LNCaP clone FGC (cell line): ENCODE data around the gene SLC5A10.
"Not testable (repeated sequence)": the region's sequence is repeated elsewhere in the genome, so short reads cannot be mapped to it uniquely, and the experiment has no call there.

Experiments used
- DNase-seq: peaks from one replicate; pipeline ENCODE4 v3.0.0-alpha.2; 2011; ENCODE audit warnings: low read depth
- H3K4me3 ChIP-seq: 2 replicates; pipeline ENCODE4 v1.5.1; 2011; ENCODE audit warnings: mild to moderate bottlenecking, low read depth, low read length, control low read depth

The SLC5A10 gene

DNA sequence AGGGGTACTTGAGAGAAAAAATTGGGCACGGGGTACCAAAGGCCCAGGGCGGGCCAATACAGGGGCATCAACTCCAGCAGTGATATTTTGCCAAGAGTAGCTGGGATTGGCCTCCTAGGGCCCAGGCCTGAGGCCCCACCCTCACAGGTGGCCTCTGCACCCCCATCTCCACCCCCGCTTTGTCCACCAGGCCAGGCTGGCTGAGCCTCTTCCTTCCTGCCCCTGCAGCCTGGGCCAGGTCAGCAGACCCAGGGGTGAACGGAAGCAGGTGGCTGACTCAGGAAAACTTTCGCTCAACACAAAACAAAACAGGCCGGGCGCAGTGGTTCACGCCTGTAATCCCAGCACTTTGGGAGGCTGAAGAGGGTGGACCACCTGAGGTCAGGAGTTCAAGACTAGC lies 91.1 kb downstream of the SLC5A10 start:
- DNase-seq, H3K4me3 ChIP-seq: not testable (repeated sequence)

DNA sequence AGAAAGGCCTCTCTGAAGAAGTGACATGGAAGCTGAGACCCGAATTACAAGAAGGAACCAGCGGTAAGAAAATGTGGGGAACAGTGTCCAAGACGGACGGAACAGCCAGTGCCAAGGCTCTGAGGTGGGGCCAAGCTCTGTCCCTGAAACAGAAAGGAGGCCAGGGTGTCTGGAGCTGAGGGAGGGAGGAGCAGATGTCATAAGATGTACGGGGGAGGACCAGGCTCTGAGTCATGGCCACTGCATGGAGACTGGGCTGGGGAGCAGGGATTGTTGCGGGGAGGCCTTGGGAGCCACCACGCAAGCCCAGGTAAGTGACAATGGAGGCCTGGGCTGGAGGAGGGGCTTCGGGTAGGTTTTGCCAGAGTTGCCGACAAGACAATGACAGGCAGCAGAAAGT lies 92.7 kb downstream of the SLC5A10 start:
- DNase-seq, H3K4me3 ChIP-seq: not testable (repeated sequence)

DNA sequence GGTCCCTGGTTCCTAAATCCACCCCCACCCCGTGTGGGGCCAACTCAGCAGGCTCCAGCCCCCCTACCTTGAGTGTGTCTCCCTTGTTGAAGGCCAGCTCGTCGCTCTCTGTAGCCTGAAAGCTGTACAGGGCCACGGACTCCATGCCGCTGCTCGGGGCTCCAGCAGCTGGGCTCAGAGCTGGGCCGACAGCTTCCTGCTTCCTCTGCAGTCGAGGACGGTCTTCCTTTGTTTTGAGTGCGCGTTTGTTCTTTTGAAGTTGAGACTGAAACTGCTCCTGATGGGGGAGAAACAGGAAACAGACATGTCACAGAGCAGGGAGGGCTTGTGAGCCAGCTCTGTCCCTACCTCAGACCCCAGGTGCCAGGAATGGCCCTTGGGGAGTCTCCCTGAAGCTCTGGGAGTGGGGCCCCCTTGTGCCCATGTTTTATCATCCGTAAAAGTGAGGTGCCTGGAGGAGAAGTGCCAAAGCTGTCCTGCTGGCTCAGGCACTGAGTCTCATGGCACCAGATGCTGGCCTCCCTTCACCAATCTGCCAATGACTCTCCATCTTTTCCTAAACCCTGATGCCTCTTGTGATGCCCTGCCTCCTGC lies 94.9 kb downstream of the SLC5A10 start, which contains the start of gene GRAP:
Gene GRAP, minus strand, starts transcription at position 176 of the 594 bp plus-strand sequence. Its CDS starts 31 bp downstream, at position 145.
- H3K4me3 ChIP-seq, DNase-seq: not testable (repeated sequence)

DNA sequence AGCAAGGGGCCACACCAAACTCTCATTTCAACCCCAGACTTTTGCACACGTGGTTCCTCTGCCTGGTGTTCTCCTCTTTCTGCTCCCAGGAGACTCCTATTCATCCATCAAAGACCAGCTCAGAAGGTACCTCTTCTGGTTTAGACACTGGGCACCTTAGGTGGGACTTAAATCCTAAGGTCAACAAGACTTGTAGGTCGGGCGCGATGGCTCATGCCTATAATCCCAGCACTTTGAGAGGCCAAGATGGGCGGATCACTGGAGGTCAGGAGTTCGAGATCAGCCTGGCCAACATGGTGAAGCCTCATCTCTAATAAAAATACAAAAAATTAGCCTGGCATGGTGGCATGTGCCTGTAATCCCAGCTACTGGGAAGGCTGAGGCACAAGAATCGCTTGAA lies 95.5 kb downstream of the SLC5A10 start:
- H3K4me3 ChIP-seq, DNase-seq: not testable (repeated sequence)

DNA sequence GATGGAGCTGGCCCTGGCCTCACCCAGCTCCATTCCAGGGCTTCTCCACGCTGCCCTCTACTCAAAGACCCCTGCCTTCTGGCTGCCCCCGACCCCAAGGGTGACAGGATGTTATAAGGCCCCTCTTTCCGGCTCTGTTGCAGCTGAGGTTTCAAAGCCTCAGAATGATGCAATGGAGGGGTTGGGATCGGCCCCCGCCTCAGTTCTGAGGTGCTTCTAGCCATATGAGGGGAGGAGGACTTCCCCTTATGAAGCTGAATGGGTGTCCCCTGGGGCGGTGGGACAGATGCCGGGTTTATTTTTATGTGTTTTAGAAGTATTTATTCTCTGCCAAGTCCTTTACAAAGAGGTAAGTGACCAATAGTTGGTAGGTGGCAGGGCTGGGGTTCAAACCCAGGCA lies 96.9 kb downstream of the SLC5A10 start:
- not testable (repeated sequence) for DNase-seq

DNA sequence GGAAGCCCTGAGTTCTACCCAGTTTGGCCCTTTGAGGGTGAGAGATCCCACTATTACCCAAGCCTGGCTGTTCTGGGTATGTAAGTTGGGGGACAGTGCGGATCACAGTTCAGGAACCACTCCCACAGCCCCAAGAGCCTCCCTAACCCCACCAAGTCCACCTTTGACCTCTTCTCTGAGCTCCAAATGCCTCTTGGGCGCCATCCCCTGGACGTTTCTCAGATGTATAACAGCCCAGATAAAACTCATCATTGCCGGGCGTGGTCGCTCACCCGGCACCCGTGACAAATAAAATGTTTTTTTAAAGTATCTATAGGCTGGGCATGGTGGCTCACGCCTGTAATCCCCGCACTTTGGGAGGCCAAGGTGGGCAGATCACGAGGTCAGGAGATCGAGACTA lies 103.5 kb downstream of the SLC5A10 start:
- not testable (repeated sequence) for H3K4me3 ChIP-seq, DNase-seq

More for the DNA sequence above, 96.9 kb downstream of the SLC5A10 start:
- not testable (repeated sequence) for H3K4me3 ChIP-seq

DNA sequence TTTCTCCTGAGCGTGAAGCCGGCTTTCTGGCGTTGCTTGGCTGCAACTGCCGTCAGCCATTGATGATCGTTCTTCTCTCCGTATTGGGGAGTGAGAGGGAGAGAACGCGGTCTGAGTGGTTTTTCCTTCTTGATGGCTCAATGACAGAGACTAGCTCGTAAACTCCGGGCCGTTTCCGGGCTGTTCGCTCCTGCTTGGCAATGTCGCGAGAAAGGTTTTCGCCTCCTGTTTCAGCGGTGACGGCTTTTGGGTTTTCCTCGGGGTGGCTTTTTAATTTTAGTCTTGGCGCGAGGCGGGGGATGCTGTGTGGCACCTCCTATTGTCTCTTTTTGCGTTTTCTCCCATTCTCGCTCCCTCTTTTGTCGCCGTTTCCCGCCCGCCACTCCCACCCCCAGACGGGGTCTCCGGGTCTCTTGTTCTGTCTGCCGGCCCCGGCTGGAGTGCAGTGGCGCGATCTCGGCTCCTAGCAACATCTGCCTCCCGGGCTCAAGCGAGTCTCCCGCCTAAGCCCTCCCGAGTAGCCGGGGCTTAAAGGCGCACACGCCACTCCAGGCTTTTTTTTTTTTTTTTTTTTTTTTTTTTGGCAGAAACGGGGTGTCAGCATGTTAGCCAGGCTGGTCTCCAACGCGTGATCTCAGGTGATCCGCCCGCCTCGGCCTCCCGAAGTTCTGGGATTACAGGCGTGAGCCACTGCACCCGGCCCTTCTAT lies 110.2 kb downstream of the SLC5A10 start:
- not testable (repeated sequence) for DNase-seq, H3K4me3 ChIP-seq

DNA sequence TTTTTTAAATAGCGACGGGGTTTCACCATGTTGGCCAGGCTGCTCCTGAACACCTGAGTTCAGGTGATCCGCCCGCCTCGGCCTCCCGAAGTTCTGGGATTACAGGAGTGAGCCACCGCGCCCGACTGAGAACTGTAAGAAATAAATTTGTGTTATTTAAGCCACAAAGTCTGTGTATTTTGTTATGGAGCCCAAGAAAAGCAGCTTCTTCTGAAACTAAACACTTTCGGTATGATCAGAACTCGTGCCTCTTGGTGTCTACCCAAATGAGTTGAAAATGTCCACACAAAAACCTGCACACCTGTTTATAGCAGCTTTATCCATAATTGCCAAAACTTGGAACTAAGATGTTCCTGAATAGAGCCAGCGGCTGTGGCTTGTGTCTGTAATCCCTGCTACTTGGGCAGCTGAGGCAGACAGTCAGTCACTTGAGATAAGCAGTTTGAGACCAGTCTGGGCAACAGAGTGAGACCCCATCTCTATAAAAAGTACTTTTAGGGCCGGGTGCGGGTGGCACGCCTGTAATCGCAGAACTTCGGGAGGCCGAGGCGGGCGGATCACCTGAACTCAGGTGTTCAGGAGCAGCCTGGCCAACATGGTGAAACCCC lies 110.9 kb downstream of the SLC5A10 start:
- not testable (repeated sequence) for DNase-seq, H3K4me3 ChIP-seq

DNA sequence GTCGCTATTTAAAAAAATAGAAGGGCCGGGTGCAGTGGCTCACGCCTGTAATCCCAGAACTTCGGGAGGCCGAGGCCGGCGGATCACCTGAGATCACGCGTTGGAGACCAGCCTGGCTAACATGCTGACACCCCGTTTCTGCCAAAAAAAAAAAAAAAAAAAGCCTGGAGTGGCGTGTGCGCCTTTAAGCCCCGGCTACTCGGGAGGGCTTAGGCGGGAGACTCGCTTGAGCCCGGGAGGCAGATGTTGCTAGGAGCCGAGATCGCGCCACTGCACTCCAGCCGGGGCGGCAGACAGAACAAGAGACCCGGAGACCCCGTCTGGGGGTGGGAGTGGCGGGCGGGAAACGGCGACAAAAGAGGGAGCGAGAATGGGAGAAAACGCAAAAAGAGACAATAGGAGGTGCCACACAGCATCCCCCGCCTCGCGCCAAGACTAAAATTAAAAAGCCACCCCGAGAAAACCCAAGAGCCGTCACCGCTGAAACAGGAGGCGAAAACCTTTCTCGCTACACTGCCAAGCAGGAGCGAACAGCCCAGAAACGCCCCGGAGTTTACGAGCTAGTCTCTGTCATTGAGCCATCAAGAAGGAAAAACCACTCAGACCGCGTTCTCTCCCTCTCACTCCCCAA lies 111.5 kb downstream of the SLC5A10 start:
- not testable (repeated sequence) for H3K4me3 ChIP-seq, DNase-seq

DNA sequence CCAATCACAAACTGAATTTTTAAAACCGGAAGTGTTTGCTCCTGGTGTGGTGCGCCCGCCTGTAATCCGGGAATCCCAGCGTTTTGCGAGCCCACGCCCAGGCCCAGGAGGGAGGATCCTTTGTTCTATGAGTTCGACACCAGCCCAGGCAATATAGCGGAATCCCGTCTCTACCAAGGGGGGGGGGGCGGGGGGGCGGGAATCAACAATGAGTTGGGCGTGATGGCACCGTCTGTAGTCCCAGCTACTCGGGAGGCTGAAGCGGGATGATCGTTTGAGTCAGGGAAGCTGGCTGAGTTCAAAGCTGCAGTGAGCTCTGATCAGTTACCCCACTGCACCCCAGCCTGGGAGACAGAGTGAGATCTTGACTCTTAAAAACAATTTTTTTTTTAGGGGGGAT lies 112.4 kb downstream of the SLC5A10 start:
- not testable (repeated sequence) for H3K4me3 ChIP-seq, DNase-seq

DNA sequence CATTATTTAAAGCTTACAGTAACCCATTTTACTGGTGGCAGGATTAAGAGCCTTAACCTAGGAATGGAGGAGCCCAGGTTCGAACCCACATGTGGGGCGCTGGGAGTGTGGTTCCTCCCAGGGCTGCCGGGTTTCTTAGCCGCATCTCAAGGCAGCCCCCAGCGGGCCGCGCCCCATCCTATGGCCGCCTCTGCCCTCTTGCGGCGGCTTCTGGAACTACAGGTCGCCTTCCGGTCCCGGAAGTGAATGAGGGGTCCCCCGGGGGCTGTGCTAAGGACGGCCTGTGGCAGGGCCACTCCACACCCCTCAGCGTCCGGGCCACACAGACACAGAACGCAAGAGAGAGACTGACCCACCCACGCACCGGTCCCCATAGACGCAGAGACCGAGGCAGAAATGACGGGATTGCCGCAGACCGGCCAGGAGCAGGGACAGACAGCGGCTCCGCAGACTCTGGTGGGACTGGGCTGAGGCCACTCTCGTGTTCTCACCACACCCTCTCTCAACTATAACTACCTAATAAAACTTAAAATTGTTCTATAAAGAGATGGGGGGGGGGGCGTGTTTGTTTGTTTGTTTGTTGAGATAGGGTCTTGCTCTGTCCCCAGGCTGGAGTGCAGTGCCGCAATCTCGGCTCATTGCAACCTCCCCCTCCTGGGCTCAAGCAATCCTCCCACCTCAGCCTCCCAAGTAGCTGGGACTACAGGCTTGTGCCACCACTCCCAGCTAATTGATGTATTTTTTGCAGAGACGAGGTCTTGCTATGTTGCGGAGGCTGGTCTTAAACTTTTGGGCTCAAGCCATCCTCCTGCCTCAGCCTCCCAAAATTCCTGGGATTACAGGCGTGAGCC lies 118.6 kb downstream of the SLC5A10 start:
- DNase-seq, H3K4me3 ChIP-seq: not testable (repeated sequence)
